PC-9 (cell line): ENCODE measurements around the gene SACS. TPM values are rescaled to one million over a fixed set of nuclear protein-coding genes. Genes with fewer than 3 reads are reported as not detected.

Experiments used
- BruUV-seq: library from RNA; stranded (reverse); fragments of 400-500 nt; replicated peaks from 2 replicates; lab custom pipeline; 2021; lab: Mats Ljungman, UMichigan
- CTCF ChIA-PET: fragments of 300-600 bp; sonication (Branson Sonifier 250); formaldehyde crosslinking; loops from one replicate; lab custom pipeline; 2022; ENCODE audit warnings: antibody characterized with exemption; lab: Charles Lee
- POLR2A ChIA-PET: fragments of 300-600 bp; sonication (Branson Sonifier 250); formaldehyde crosslinking; loops from one replicate; lab custom pipeline; 2022; ENCODE audit warnings: antibody characterized with exemption; ENCODE audit not compliant: unreplicated experiment; lab: Charles Lee
- DNase-seq, 2 experiments: peaks; one replicate each; pipeline versions ENCODE4 v3.0.0 to v3.0.0-alpha.2; 2015 to 2022; ENCODE audit warnings: mixed read lengths in 1 of 2
- H2AFZ ChIP-seq: fragments of 200-600 bp; sonication (generic); 2 replicates; pipeline ENCODE4 v1.8.1; 2017; ENCODE audit warnings: antibody characterized with exemption
- H3F3A ChIP-seq: fragments of 200-600 bp; sonication (generic); 2 replicates; pipeline ENCODE4 v1.8.1; 2017; ENCODE audit warnings: antibody characterized with exemption, mild to moderate bottlenecking, low read depth; ENCODE audit not compliant: insufficient read depth
- H3K27ac ChIP-seq: fragments of 200-600 bp; sonication (generic); 2 replicates; pipeline ENCODE4 v1.6.1; 2016; ENCODE audit warnings: mixed run types
- H3K27me3 ChIP-seq: fragments of 200-600 bp; sonication (generic); 2 replicates; pipeline ENCODE4 v1.6.1; 2016; ENCODE audit warnings: low read depth, mixed run types; ENCODE audit not compliant: insufficient read depth
- H3K36me3 ChIP-seq: fragments of 200-600 bp; sonication (generic); 2 replicates; pipeline ENCODE4 v1.6.1; 2016; ENCODE audit warnings: low read depth, mixed run types
- H3K4me1 ChIP-seq: fragments of 200-600 bp; sonication (generic); replicated peaks from 2 replicates; pipeline ENCODE4 v1.6.1; 2016; ENCODE audit warnings: mixed run types; ENCODE audit not compliant: insufficient read depth
- H3K4me2 ChIP-seq: fragments of 200-600 bp; sonication (generic); 2 replicates; pipeline ENCODE4 v1.6.1; 2017; ENCODE audit warnings: mixed run types
- H3K4me3 ChIP-seq: fragments of 200-600 bp; sonication (generic); 2 replicates; pipeline ENCODE4 v1.6.1; 2016; ENCODE audit warnings: mixed run types
- H3K79me2 ChIP-seq: fragments of 200-600 bp; sonication (generic); 2 replicates; pipeline ENCODE4 v1.6.1; 2017; ENCODE audit warnings: low read depth, mixed run types
- H3K9me2 ChIP-seq: fragments of 200-600 bp; sonication (generic); 2 replicates; pipeline ENCODE4 v1.8.1; 2017; ENCODE audit warnings: mild to moderate bottlenecking; ENCODE audit not compliant: insufficient read depth
- H3K9me3 ChIP-seq: fragments of 200-600 bp; sonication (generic); 2 replicates; pipeline ENCODE4 v1.8.1; 2016; ENCODE audit warnings: low read depth; ENCODE audit not compliant: insufficient read depth
- H4K20me1 ChIP-seq: fragments of 200-600 bp; sonication (generic); 2 replicates; pipeline ENCODE4 v1.8.1; 2017; ENCODE audit not compliant: insufficient read depth
- CTCF ChIP-seq: fragments of 200-600 bp; sonication (generic); conservative IDR thresholded peaks from 2 replicates; pipeline ENCODE4 v1.6.1; 2017; ENCODE audit warnings: mixed run types, antibody characterized with exemption, mild to moderate bottlenecking, moderate library complexity
- EZH2 ChIP-seq: fragments of 200-600 bp; sonication (generic); IDR thresholded peaks from 2 replicates; pipeline ENCODE4 v1.8.0; 2017; ENCODE audit warnings: antibody characterized with exemption, low read depth
- intact Hi-C: fragments of 100-400 bp; cut with micrococcal nuclease; formaldehyde crosslinking; loops from one replicate; pipeline ENCODE4 v1.10.0; 2022; ENCODE audit not compliant: unreplicated experiment
- total RNA-seq: library from RNA; stranded (reverse); gene quantifications from 2 replicates; pipeline ENCODE4 v1.2.3, GENCODE V29; 2021

SACS gene
- total RNA-seq, 1 experiment from 2014 or later, result 1.4 TPM

DNA sequence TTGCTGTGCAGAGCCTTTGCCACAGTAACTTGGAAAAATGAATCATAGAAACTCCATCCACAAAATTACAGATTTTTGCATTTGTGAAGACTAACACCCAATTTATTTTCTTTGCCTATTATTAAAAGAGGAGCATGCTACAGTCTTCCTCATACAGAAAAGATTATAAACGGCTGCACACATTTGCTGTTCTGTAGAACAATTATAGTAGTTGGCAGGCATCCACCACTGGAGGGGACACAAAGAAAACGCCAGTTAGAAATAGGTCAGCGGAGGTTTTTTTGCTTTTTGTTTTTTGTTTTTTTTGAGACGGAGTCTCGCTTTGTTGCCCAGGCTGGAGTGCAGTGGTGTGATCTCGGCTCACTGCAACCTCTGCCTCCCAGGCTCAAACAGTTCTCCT is 51.6 kb downstream of the SACS start:
- Histone ChIP-seq H3K4me3 (no peak overlapping the region), H3K36me3 (no peaks in the 10 kb centered on the region), H3K4me2 (no peak overlapping the region), H2AFZ (no peak overlapping the region), H4K20me1 (no peaks in the 10 kb centered on the region), H3K4me1 (no peaks in the 10 kb centered on the region), H3K9me3 (no peaks in the 10 kb centered on the region), H3K79me2 (no peaks in the 10 kb centered on the region), H3K27me3 (peaks cover 21% of the 10 kb centered on the region; the same call in 1 of the 2 replicates), H3K9me2 (no peaks in the 10 kb centered on the region), H3F3A (no peaks in the 10 kb centered on the region), H3K27ac (no peak overlapping the region)
- POLR2A ChIA-PET, result no interaction called here
- TF ChIP-seq EZH2 (no peak), CTCF (no peak)
- BruUV-seq, result no TSS peak
- no peak for DNase-seq
- intact Hi-C loops, result no loop called here
- CTCF ChIA-PET, result no interaction called here

DNA sequence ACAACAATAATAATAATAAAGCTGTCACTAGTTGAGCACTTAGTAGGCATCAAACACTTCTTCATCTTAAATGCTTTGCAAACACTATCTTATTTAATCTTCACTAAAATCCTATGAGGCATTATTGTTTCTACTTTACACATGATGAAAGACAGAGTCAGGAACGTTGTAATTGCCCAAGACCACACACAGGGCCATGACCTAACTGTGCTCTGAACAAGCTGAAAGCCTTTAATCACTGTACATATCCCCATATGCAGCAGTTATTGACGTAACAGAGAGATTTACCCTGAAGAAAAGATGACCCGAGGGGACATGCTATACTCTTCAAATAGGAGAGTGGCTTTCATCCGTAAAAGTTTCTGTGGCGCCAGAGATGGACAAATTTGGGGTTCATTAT is 53.0 kb downstream of the SACS start:
- no peaks in the 10 kb centered on the region for H3K4me1 ChIP-seq
- no peak overlapping the region for H2AFZ ChIP-seq
- POLR2A ChIA-PET, result no interaction called here
- H3F3A ChIP-seq, result peaks cover 11% of the 10 kb centered on the region
- CTCF ChIA-PET, result no interaction called here
- no peaks in the 10 kb centered on the region for H3K36me3 ChIP-seq
- no peak overlapping the region for H3K4me3 ChIP-seq
- intact Hi-C loops, result no loop called here
- H4K20me1 ChIP-seq, result no peaks in the 10 kb centered on the region; the same call in 1 of the 2 replicates
- H3K4me2 ChIP-seq, result no peak overlapping the region
- peaks cover 10% of the 10 kb centered on the region; the same call in 1 of the 2 replicates for H3K27me3 ChIP-seq
- H3K27ac ChIP-seq, result no peak overlapping the region
- DNase-seq, result no peak
- BruUV-seq, result no TSS peak
- H3K9me3 ChIP-seq, result no peaks in the 10 kb centered on the region
- no peaks in the 10 kb centered on the region for H3K9me2 ChIP-seq
- no peak for TF ChIP-seq CTCF
- TF ChIP-seq EZH2, result no peak
- H3K79me2 ChIP-seq, result no peaks in the 10 kb centered on the region

- H3K27me3 ChIP-seq, result no peaks in the 10 kb centered on the region; the same call in 1 of the 2 replicates
- H3K27ac ChIP-seq, result no peak overlapping the region
- no TSS peak for BruUV-seq
- POLR2A ChIA-PET, result no interaction called here
- intact Hi-C loops, result no loop called here
- TF ChIP-seq EZH2, result no peak
- TF ChIP-seq CTCF, result no peak
- H4K20me1 ChIP-seq, result no peaks in the 10 kb centered on the region; the same call in 1 of the 2 replicates
- CTCF ChIA-PET, result no interaction called here
- no peak overlapping the region for H3K4me3 ChIP-seq
- no peak for DNase-seq
- no peak overlapping the region for H3K4me2 ChIP-seq
- no peaks in the 10 kb centered on the region for H3K9me3 ChIP-seq
- H3F3A ChIP-seq, result peaks cover 11% of the 10 kb centered on the region
- no peaks in the 10 kb centered on the region for H3K9me2 ChIP-seq
- H3K79me2 ChIP-seq, result no peaks in the 10 kb centered on the region
- no peaks in the 10 kb centered on the region for H3K36me3 ChIP-seq
- peaks cover 8% of the 10 kb centered on the region; the same call in 1 of the 2 replicates for H3K4me1 ChIP-seq
- H2AFZ ChIP-seq, result no peak overlapping the region
Observed at GRCh38 chr13:23377983-23378632, 55.4 kb downstream of the SACS start.
